ENCODE results near the gene HYAL3.

The HYAL3 gene

GRCh38 chr3:50268703-50269451 lies 30.3 kb downstream of the HYAL3 start, which contains the start of gene SEMA3B:
TSS of gene SEMA3B (plus strand) at chr3:50269147. CDS start at chr3:50269241, 94 bp downstream.
- peak within 1 kb of the TSS; percentile 97 to 99 for H3K27ac ChIP-seq
- no peak for TF ChIP-seq CTCF (IDR thresholded peaks at IDR 0.05)
- peak within 1 kb of the TSS; percentile 74 for H3K4me3 ChIP-seq
- peak; percentile 90 for DNase-seq (ENCODE audit: low spot score)

DNA sequence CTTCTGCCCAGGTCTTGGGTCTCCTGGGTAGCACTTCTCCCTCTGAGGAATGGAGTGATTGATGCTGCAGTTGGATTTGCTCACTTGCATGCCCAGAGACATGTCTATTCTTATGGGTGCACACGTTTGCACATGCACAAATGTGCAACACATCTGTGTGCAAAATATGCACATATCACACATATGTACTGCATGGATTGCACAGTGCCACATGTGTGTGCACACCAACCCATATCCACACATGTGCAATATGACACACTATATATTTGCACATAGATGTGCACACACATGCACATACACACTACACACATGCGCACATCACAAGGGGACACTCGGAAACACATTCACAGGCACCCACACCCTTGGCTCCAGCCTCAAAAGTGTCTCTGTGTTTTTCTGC lies 30.9 kb downstream of the HYAL3 start:
- no peak for TF ChIP-seq CTCF (IDR thresholded peaks at IDR 0.05)
- peak overlapping the region; percentile 74 for H3K4me3 ChIP-seq
- peak overlapping the region; percentile 97 to 99 for H3K27ac ChIP-seq
- DNase-seq (ENCODE audit: low spot score), result no peak

DNA sequence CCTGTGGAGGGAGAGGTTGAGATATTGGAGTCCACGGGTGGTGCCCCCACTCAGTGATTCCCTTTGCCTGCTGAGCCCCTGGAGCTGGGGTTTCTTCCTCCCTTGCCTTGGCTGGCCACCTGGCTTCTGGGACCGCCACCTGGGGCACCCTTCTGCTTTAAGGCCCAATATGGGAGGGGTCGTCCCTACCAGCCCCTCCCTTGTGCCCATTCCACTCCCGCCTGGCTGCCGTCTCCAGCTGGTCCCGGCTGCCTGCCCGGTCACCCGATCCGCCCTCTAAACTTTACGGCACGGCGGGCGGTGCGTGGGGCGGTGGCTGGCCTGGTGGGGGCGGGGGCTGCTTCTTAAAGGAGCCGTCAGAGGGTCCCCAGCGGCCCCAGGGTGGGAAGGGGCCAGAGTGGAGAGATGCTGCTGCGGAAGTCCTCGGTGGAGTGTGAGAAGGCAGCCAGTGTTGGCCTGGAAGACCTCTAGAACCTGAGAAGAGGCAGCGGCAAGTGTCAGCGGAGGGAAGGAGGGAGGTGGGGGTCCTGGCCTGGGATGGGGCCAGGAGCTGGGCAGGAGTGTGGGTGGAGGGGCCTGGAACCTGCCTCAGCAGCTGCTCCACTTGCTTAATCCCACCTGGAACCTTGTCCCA lies 31.8 kb downstream of the HYAL3 start:
- Histone ChIP-seq H3K4me3 (peak overlapping the region; percentile 74), H3K27ac (peak overlapping the region; percentile 97 to 99)
- peak; percentile 87 for DNase-seq (ENCODE audit: low spot score)
- no peak for TF ChIP-seq CTCF (IDR thresholded peaks at IDR 0.05)

- peak overlapping the region; percentile 97 to 99 for H3K27ac ChIP-seq
- TF ChIP-seq CTCF (IDR thresholded peaks at IDR 0.05), result no peak
- H3K4me3 ChIP-seq, result peak overlapping the region; percentile 74
- DNase-seq (ENCODE audit: low spot score), result no peak
Measured at GRCh38 chr3:50266836-50267235, 32.4 kb downstream of the HYAL3 start.

GRCh38 chr3:50266017-50266416 lies 33.2 kb downstream of the HYAL3 start:
- no peak for DNase-seq (ENCODE audit: low spot score)
- Histone ChIP-seq H3K4me3 (peak overlapping the region; percentile 74), H3K27ac (peak overlapping the region; percentile 97 to 99)
- no peak for TF ChIP-seq CTCF (IDR thresholded peaks at IDR 0.05)

DNA sequence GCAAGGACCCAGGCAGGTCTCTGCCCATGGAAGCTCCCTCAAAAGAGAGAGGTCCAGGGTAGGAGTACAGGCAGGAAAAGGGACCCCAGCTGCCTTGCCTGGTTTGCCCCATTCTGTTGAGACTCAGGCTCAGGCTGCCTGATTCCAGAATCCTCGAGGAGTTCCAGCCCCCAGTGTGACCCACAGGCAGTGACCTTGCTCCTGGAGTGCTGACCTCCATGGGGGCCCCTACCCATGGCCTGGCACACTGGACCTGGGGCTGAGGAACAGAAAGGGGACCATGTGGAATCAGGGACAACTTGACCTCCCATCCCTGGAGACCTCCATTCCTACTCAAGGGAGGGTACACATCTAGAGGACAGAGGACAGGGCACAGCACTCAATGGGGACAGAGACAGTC lies 33.6 kb downstream of the HYAL3 start:
- DNase-seq (ENCODE audit: low spot score), result no peak
- no peak overlapping the region for H3K4me3 ChIP-seq
- no peak for TF ChIP-seq CTCF (IDR thresholded peaks at IDR 0.05)
- H3K27ac ChIP-seq, result peak overlapping the region; percentile 97 to 99
